HL-60 (cell line): Measurements from ENCODE around the gene HCRTR1.

ENCODE experiments used
- POLR2AphosphoS5 ChIP-seq: IDR thresholded peaks from 2 replicates; pipeline ENCODE4 v1.6.1; 2012; ENCODE audit warnings: low read depth
- TF ChIP-seq, protein P1 (sequence below): IDR thresholded peaks from one replicate; pipeline ENCODE4 v1.5.1; 2011; ENCODE audit warnings: low read length, control low read depth, inconsistent platforms; ENCODE audit not compliant: insufficient read depth
- TF ChIP-seq, protein P2 (sequence below): IDR thresholded peaks from 2 replicates; pipeline ENCODE4 v1.6.1; 2012; ENCODE audit warnings: low read depth; ENCODE audit not compliant: insufficient replicate concordance

DNA sequence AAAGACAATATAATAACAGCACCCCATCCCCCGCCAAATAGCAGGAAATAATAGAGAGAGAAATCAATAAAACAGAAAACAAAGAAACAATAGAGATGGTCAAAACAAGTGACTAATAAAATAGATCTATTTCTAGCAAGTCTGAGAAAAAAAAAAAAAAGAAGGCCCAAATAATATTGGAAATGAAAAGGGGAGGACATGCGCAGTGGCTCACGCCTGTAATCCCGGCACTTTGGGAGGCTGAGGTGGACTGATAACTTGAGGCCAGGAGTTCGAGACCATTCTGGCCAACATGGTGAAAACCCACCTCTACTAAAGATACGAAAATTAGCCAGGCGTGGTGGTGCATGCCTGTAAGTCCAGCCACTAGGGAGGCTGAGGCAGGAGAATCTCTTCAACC lies 18.5 kb upstream of the HCRTR1 start:
- TF ChIP-seq, protein P1, sequence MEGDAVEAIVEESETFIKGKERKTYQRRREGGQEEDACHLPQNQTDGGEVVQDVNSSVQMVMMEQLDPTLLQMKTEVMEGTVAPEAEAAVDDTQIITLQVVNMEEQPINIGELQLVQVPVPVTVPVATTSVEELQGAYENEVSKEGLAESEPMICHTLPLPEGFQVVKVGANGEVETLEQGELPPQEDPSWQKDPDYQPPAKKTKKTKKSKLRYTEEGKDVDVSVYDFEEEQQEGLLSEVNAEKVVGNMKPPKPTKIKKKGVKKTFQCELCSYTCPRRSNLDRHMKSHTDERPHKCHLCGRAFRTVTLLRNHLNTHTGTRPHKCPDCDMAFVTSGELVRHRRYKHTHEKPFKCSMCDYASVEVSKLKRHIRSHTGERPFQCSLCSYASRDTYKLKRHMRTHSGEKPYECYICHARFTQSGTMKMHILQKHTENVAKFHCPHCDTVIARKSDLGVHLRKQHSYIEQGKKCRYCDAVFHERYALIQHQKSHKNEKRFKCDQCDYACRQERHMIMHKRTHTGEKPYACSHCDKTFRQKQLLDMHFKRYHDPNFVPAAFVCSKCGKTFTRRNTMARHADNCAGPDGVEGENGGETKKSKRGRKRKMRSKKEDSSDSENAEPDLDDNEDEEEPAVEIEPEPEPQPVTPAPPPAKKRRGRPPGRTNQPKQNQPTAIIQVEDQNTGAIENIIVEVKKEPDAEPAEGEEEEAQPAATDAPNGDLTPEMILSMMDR = no peak
- no peak for TF ChIP-seq POLR2AphosphoS5
- TF ChIP-seq, protein P2, sequence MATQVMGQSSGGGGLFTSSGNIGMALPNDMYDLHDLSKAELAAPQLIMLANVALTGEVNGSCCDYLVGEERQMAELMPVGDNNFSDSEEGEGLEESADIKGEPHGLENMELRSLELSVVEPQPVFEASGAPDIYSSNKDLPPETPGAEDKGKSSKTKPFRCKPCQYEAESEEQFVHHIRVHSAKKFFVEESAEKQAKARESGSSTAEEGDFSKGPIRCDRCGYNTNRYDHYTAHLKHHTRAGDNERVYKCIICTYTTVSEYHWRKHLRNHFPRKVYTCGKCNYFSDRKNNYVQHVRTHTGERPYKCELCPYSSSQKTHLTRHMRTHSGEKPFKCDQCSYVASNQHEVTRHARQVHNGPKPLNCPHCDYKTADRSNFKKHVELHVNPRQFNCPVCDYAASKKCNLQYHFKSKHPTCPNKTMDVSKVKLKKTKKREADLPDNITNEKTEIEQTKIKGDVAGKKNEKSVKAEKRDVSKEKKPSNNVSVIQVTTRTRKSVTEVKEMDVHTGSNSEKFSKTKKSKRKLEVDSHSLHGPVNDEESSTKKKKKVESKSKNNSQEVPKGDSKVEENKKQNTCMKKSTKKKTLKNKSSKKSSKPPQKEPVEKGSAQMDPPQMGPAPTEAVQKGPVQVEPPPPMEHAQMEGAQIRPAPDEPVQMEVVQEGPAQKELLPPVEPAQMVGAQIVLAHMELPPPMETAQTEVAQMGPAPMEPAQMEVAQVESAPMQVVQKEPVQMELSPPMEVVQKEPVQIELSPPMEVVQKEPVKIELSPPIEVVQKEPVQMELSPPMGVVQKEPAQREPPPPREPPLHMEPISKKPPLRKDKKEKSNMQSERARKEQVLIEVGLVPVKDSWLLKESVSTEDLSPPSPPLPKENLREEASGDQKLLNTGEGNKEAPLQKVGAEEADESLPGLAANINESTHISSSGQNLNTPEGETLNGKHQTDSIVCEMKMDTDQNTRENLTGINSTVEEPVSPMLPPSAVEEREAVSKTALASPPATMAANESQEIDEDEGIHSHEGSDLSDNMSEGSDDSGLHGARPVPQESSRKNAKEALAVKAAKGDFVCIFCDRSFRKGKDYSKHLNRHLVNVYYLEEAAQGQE = no peak
